ENCODE measurements around the gene SSR1. TPM values are rescaled to one million over a fixed set of nuclear protein-coding genes. Genes with fewer than 3 reads are reported as not detected.

Gene SSR1
- total RNA-seq, 3 donors from 2014 or later (not counting 1 experiment from before 2014, with no cell fraction given), result 82.8 to 97.6 (median 93.1) TPM

DNA sequence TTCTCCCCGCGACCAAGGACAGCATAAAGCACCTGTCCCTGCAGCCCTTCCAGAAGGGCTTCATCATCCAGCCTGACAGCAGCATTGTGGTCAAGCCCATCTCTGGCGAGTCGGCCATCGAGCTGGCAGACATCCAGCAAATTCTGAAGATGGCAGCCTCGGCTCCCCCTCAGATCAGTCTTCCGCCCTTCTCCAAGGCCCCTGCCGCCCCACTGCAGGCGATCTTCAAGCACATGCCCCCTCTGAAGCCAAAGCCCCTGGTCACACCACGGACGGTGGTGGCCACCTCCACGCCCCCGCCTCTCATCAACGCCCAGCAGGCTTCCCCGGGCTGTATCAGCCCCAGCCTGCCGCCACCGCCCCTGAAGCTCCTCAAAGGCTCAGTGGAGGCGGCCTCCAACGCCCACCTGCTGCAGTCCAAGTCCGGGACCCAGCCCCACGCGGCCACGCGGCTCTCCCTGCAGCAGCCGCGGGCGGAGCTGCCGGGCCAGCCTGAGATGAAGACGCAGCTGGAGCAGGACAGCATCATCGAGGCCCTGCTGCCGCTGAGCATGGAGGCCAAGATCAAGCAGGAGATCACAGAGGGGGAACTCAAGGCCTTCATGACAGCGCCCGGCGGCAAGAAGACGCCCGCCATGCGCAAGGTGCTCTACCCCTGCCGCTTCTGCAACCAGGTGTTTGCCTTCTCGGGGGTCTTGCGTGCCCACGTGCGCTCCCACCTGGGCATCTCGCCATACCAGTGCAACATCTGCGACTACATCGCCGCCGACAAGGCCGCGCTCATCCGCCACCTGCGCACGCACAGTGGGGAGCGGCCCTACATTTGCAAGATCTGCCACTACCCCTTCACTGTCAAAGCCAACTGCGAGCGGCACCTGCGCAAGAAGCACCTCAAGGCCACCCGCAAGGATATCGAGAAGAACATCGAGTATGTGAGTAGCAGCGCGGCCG is 83.3 kb downstream of the SSR1 start:
- peaks cover 4% of the 10 kb centered on the region for H3K4me1 ChIP-seq (ENCODE audit: control insufficient read depth, insufficient read depth, low read length)
- peaks cover 60% of the 10 kb centered on the region for H3K36me3 ChIP-seq (ENCODE audit: control insufficient read depth, insufficient read depth, low read length)
- TF ChIP-seq, protein P1, sequence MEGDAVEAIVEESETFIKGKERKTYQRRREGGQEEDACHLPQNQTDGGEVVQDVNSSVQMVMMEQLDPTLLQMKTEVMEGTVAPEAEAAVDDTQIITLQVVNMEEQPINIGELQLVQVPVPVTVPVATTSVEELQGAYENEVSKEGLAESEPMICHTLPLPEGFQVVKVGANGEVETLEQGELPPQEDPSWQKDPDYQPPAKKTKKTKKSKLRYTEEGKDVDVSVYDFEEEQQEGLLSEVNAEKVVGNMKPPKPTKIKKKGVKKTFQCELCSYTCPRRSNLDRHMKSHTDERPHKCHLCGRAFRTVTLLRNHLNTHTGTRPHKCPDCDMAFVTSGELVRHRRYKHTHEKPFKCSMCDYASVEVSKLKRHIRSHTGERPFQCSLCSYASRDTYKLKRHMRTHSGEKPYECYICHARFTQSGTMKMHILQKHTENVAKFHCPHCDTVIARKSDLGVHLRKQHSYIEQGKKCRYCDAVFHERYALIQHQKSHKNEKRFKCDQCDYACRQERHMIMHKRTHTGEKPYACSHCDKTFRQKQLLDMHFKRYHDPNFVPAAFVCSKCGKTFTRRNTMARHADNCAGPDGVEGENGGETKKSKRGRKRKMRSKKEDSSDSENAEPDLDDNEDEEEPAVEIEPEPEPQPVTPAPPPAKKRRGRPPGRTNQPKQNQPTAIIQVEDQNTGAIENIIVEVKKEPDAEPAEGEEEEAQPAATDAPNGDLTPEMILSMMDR (IDR thresholded peaks at IDR 0.05), result no peak
- peaks cover 7% of the 10 kb centered on the region for H3K36me3 Mint-ChIP-seq
- H3K27me3 ChIP-seq (ENCODE audit: control insufficient read depth, insufficient read depth, low read length), result no peaks in the 10 kb centered on the region
- H3K27ac Mint-ChIP-seq, result peak overlapping the region in 1 of 2 donors; percentile 29
- intact Hi-C loops (cut with micrococcal nuclease), result no loop called here
- 97% methylated on average over 62 of the region's 62 CpGs for WGBS (ENCODE audit: insufficient coverage)
- no peaks in the 10 kb centered on the region for H3K9me3 Mint-ChIP-seq
- no peaks in the 10 kb centered on the region for H3K9me3 ChIP-seq (ENCODE audit: control insufficient read depth, insufficient read depth, low read length)
- DNase-seq, result no peak
- no peak overlapping the region for H3K4me3 Mint-ChIP-seq
- no peak overlapping the region for H3K4me3 ChIP-seq (ENCODE audit: low read length)
- H3K4me1 Mint-ChIP-seq, result peaks cover 0 to 12% of the 10 kb centered on the region in 2 donors
- H3K27me3 Mint-ChIP-seq (ENCODE audit: low read depth in 2 of 2), result no peaks in the 10 kb centered on the region
- no peak for ATAC-seq
- no peak overlapping the region for H3K27ac ChIP-seq (ENCODE audit: low read length)

DNA sequence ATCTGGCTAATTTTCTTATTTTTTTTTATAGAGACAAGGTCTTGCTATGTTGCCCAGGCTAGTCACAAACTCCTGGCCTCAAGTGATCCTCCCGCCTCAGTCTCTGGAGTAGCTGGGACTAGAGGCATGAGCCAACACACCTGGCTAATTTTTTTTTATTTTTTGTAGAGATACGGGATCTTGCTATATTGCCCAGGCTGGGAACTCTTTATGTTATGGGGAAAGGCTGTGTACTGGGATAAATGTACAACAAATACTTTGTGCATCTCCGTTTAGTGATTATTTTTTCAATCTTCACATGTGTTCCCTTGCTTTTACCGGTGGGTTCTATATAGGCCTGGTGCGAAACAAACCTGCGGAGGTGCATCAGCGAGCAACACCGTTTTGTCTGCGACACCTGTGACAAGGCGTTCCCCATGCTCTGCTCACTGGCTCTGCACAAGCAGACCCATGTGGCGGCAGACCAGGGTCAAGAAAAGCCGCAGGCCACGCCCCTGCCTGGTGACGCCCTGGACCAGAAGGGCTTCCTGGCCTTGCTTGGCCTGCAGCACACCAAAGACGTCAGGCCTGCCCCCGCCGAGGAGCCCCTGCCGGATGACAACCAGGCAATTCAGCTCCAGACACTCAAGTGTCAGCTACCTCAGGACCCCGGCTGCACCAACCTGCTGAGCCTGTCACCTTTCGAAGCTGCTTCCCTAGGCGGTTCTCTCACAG is 84.2 kb downstream of the SSR1 start:
- Mint-ChIP-seq H3K4me3 (no peak overlapping the region), H3K36me3 (peaks cover 7% of the 10 kb centered on the region), H3K4me1 (peaks cover 0 to 13% of the 10 kb centered on the region in 2 donors), H3K9me3 (no peaks in the 10 kb centered on the region), H3K27me3 (ENCODE audit: low read depth in 2 of 2) (no peaks in the 10 kb centered on the region), H3K27ac (no peak overlapping the region)
- no peak overlapping the region for H3K27ac ChIP-seq (ENCODE audit: low read length)
- H3K4me1 ChIP-seq (ENCODE audit: control insufficient read depth, insufficient read depth, low read length), result peaks cover 4% of the 10 kb centered on the region
- WGBS (ENCODE audit: insufficient coverage), result 93% methylated on average over 21 of the region's 21 CpGs
- H3K36me3 ChIP-seq (ENCODE audit: control insufficient read depth, insufficient read depth, low read length), result peaks cover 56% of the 10 kb centered on the region
- ATAC-seq (no peak), DNase-seq (no peak)
- no peak overlapping the region for H3K4me3 ChIP-seq (ENCODE audit: low read length)
- H3K27me3 ChIP-seq (ENCODE audit: control insufficient read depth, insufficient read depth, low read length), result no peaks in the 10 kb centered on the region
- intact Hi-C loops (cut with micrococcal nuclease), result no loop called here
- no peaks in the 10 kb centered on the region for H3K9me3 ChIP-seq (ENCODE audit: control insufficient read depth, insufficient read depth, low read length)
- TF ChIP-seq, protein P1 (IDR thresholded peaks at IDR 0.05), result no peak

DNA sequence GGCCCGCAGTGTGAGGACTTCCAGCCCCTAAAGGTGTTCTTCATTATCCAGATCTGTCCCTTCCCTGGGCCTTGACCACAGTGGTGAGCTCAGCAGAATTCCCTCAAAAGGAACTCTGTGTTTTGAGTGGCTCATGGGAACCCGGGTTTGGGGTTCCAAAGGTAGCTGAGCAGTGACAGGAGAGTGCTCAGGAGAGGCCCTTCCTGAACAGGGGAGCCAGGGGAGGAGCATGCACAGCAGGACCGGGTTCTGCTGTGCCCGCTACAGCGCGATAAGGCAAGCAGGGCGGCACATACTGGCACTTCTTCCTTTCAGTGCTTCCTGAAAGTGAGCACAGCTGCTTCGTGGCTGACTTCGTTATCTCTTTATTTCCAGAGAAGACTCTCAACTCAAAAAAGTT is 88.3 kb downstream of the SSR1 start:
- intact Hi-C loops (cut with micrococcal nuclease), result no loop called here
- Histone ChIP-seq H3K4me1 (ENCODE audit: control insufficient read depth, insufficient read depth, low read length) (no peaks in the 10 kb centered on the region), H3K27ac (ENCODE audit: low read length) (no peak overlapping the region), H3K27me3 (ENCODE audit: control insufficient read depth, insufficient read depth, low read length) (no peaks in the 10 kb centered on the region), H3K4me3 (ENCODE audit: low read length) (no peak overlapping the region), H3K36me3 (ENCODE audit: control insufficient read depth, insufficient read depth, low read length) (peaks cover 42% of the 10 kb centered on the region), H3K9me3 (ENCODE audit: control insufficient read depth, insufficient read depth, low read length) (no peaks in the 10 kb centered on the region)
- Mint-ChIP-seq H3K27ac (peak overlapping the region in 1 of 2 donors; percentile 71), H3K4me3 (no peak overlapping the region), H3K9me3 (no peaks in the 10 kb centered on the region), H3K36me3 (peaks cover 7% of the 10 kb centered on the region), H3K4me1 (peaks cover 0 to 12% of the 10 kb centered on the region in 2 donors), H3K27me3 (ENCODE audit: low read depth in 2 of 2) (no peaks in the 10 kb centered on the region)
- TF ChIP-seq, protein P1 (IDR thresholded peaks at IDR 0.05), result no peak
- ATAC-seq, result no peak
- no peak for DNase-seq
- 35% methylated on average over 9 of the region's 9 CpGs for WGBS (ENCODE audit: insufficient coverage)

Measured in natural killer cell (primary cell).